ENCODE data around the gene ANKRD50.

GRCh38 chr4:124705393-124705792 is 7.1 kb downstream of the ANKRD50 start:
- TF ChIP-seq CTCF (optimal IDR thresholded peaks at IDR 0.05 in 1 of 3, IDR thresholded peaks at IDR 0.05 in 1 of 3, conservative IDR thresholded peaks at IDR 0.05 in 1 of 3; ENCODE audit: extremely low read depth in 1 of 3, insufficient read depth in 2 of 3, low read length in 3 of 3) (no peak), EZH2 (IDR thresholded peaks at IDR 0.05; ENCODE audit: low read length) (no peak)
